NCI-H2029 (cell line): ENCODE results near the gene ZNF76.
A peak's percentile ranks its signal among the peaks of the same experiment; 100 is the strongest.

Experiments
- DNase-seq: peaks from one replicate; lab custom pipeline; 2025; lab: John Stamatoyannopoulos, UW

ZNF76 gene

DNA sequence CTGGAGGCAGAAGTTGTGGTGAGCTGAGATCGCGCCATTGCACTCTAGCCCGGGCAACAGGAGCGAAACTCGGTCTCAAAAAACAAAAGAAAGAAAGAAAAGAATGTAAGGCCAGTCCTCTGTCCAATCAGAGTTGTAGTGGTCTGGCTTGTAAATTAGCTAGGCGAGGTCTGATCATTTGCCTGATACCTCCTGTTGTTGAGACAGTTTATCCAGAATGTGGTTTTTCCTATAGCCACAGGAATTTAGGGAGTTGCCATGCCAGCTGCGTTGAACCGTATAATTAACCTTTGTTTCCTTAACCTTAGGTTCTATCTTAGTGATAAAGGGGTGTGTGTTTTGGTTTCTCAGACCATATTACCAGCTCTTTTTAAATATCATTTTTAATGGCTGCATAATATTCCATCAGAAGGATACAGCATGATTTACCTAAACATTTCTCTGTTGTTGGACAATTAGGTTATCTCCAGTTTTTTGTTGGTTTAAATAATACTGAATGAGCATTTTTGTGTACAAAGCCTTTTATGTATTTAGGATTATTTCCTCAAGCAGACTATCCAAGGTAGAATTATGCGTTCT, 71.1 kb downstream of the ZNF76 start:
- DNase-seq = no peak

GRCh38 chr6:35332074-35332887, 72.7 kb downstream of the ZNF76 start:
- DNase-seq = peak; percentile 73

GRCh38 chr6:35341557-35341956, 82.0 kb downstream of the ZNF76 start:
- DNase-seq = no peak

- peak; percentile 87 for DNase-seq
These were observed 82.9 kb downstream of the ZNF76 start, which contains the start of gene PPARD for GRCh38 chr6:35342258-35343091. TSS of gene PPARD (plus strand) at chr6:35342558. CDS start at chr6:35411088, 68,530 bp downstream.

DNA sequence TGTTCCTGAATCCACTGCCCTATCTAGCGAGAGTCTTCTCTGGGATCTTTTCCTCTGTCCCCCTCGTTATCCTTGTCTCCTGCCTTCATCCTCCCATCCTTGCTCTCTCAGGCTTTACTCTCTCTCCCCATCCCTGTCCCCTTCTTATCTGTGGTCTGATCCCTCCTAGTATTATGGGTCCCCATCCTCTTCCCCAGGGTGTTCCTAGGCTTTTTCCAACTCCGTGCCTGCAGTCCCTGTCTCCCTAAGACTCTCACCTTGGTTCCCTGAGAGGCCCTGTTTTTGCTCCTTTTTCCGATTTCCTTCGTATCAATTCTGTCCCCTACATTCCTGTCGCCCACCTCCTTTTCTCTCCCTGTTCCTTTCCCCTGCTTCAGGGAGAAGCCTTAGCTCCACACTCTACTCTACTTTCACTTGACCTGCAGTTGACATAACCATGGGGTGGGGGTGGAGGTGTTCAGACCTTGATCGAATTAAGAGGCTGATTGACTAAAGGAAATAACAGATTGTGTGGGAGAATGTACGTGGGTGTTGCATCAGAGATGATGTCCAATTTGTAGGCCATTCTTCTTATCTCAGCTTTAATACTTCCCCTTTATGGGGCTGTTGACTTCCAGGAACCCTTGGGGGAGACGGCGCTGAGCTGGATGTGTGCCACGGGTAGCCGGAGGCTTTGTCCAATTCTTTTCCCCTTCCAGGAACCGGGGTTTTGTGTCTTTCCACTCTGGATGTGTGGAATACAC, 83.7 kb downstream of the ZNF76 start:
- no peak for DNase-seq

- no peak for DNase-seq
These were observed 84.5 kb downstream of the ZNF76 start for GRCh38 chr6:35343835-35344550.
